Activated naive CD4-positive, alpha-beta T cell (primary cell): ENCODE measurements around the gene SELENOK.
"Not testable (repeated sequence)": the region's sequence is repeated elsewhere in the genome, so short reads cannot be mapped to it uniquely, and the experiment has no call there.

ENCODE experiments used
- DNase-seq, 4 experiments: peaks; one replicate each; lab custom pipeline; 2025; lab: John Stamatoyannopoulos, UW

SELENOK gene

DNA sequence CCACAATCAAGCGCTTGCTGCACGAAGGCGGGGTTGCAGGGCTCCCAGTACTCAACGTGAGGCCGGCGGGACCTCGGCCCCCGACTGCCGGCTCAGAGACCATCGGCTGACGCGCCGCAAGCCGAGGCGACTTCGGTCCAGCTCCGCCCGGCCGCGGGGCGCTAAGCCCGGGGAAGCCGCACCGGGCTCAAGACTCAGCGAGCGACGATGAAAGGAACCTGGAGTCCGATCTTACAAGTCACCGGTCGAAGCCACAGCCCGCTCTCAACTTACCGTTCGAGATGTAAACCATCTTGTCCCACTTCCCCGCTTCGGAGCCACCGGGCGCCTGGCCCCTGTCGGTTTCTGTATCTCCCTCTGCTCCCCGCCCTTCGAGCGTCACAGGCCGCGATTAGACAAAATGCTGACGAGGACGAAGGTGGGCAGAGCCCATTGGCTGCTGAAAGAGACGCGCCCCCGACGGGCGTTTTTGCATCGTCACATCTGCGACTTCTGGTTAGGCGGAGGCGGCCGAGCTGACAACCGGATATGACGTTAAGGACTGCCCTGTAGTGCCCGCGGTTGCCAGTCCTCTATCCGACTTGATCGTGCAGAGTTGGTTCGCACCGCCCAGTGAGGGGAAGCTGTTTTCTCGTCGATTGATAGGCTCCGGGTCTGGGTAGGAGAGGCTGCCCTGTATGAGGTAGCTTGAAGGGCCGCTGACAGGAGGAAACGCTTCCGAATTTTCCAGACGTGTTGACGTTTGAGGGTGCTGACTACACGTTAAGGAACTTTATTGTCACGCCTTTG, at the start of gene SELENOK:
TSS of gene SELENOK (minus strand) at position 363 of the 789 bp plus-strand sequence.
- DNase-seq, result peak; percentile 87 to 92 (median 91)

DNA sequence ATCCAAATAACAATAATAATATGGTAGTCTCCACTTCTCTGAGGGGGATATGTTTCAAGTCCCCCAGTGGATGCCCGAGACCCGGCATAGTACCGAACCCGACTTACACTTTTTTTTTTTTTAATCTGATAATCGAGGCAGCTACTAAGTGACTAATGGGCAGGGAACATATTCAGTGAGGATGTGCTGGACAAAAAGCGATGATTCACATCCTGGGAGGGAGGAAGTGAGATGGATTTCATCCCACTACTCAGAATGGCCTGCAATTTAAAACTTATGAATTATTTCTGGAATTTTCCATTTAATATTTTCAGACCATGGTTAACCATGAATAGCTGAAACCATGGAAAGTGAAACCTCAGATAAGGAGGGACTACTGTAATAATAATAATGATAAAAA, 49.5 kb upstream of the SELENOK start:
- DNase-seq, result no peak

DNA sequence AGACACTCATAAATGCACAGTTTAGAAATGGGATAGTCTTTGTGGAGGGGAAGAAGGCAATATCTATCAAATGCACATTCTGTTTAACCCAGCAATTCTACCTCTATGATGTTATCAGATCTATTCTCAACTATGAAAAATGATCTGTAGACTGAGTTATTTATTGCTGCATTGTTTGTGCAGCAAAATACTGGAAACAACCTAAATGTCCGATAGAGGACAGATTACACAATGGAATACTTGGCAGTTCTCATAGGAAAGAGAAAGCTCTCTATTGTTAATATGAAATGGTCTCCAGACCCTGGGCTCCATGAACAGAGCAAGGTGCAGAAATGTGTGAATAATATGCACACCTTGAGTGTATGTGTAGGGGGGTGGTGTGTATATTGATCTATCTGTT, 49.0 kb upstream of the SELENOK start:
- DNase-seq, result no peak

DNA sequence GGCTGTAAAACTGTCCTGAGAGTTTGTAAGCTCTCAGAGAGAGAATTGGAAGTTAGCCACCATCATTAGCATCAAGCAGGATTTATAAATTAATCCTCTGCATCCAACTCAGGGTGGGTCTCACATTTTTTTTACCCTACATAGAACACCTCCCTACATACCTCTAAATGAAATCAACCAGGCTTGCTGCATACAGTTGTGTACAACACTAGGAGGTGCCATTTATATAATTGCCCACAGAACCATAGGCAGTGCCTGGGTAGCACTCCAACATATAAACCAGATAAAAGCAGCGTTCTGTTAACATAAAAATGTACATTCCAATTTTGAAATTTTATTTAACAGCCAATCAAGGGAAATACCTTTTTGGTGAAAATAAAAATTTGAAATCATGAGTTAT, 48.2 kb upstream of the SELENOK start:
- no peak for DNase-seq

DNA sequence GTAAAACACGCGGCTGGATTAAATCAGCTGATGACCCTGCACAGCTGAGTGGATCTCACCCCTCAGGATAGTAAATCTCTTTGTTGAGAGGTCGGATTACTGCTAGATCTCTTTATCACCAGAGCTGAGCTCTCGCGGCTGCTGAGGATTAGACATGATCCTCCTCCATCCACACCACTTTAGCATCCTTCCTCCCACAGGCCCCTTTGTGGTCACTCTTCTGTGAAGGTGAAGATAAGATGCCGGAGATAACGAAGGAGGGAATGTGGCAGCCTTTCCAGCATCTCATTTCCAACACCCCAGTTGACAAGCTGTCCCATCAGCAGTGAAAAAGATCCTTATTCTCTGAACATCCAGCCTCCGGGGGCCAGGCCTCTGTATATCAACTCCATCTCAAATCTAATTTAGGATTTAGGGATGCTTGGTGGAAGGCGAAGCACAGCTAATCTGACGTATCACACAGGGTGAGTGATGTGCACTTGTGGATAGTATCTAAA, 47.5 kb upstream of the SELENOK start:
- no peak for DNase-seq

DNA sequence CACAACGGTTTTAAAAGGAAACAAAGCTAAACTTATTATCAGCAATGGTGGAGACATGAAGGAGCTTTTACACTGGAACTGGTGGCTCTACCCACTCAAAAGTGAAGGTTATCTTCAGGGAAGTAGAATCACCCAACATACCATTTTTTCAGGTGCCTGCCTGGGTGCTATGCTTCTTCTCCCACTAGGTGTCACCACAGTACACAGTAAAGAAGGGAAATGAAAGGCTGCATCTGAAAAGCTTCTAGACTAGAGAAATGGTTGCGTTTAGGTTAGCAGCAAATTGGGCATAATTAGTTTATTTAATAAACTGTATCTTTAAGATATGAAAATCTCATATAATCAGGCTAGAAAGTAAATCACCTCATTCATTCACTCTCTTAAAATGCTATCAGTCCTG, 47.0 kb upstream of the SELENOK start:
- no peak for DNase-seq

DNA sequence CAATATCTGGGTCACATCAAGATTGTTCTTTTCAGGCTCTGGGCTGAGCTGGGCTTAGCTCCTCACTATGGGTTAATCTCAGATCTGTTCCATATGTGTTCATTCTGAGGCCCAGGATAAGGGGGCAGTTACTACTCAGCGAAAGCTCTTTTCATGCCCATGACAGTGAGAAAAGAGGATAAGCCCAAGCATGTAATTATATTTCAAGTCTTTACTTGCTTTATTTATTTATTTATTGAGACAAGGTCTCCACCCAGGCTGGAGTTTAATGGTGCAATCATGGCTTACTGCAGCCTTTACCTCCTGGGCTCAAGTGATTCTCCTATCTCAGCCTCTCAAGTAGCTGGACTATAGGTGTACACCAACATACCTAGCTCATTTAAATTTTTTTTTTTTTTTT, 44.7 kb upstream of the SELENOK start:
- no peak for DNase-seq

DNA sequence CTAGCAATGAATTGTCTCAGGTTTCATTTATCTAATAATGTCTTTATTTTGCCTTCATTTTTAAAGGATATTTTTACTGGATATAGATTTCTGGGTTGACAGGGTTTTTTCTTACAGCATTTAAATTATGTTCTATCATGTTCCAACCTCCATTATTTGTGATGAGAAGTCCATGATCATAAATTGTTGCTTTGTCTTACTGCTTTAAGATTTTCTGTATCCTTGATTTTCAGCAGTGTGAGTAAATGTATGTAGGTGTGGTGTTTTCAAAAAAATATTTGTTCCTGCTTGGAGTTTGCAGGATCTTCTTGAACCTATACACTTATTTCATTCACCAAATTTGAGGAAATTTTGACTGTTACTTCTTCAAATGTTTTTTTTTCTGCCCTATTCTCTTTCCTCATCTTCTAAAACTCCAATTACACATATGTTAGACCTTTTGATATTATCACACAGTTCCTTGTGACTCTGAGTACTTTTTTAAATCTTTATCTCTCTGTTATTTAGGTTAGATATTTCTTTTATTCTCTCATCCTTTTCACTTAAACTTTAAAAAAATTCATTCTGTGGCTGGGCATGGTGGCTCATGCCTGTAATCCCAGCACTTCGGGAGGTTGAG, 43.7 kb upstream of the SELENOK start:
- no peak for DNase-seq

DNA sequence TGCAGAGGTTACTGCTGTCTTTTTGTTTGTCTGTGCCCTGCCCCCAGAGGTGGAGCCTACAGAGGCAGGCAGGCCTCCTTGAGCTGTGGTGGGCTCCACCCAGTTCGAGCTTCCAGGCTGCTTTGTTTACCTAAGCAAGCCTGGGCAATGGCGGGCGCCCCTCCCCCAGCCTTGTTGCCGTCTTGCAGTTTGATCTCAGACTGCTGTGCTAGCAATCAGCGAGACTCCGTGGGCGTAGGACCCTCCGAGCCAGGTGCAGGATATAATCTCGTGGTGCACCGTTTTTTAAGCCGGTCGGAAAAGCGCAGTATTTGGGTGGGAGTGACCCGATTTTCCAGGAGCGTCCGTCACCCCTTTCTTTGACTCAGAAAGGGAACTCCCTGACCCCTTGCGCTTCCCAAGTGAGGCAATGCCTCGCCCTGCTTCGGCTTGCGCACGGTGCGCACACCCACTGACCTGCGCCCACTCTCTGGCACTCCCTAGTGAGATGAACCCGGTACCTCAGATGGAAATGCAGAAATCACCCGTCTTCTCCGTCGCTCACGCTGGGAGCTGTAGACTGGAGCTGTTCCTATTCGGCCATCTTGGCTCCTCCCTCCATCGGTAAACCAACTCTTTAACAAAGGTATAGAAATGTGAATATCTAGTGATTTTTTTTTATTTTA, 35.7 kb upstream of the SELENOK start:
- DNase-seq, result not testable (repeated sequence)

DNA sequence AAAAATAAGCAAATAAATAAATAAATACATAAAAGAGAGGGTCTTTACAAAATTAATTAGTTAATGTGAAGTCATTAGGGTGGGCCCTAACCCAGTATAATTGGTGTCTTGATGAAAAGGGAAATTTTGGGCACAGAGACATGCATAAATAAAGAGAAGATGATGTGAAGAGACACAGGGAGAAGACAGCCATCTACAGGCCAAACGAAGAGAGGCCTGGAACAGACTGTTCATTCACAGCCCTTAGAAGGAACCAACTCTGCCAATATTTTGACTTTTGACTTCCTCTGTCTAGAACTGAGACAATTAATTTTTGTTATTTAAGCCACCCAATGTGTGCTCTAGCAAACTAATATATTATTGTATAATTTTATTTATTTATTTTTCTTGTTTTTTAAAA, 29.6 kb upstream of the SELENOK start:
- no peak for DNase-seq

DNA sequence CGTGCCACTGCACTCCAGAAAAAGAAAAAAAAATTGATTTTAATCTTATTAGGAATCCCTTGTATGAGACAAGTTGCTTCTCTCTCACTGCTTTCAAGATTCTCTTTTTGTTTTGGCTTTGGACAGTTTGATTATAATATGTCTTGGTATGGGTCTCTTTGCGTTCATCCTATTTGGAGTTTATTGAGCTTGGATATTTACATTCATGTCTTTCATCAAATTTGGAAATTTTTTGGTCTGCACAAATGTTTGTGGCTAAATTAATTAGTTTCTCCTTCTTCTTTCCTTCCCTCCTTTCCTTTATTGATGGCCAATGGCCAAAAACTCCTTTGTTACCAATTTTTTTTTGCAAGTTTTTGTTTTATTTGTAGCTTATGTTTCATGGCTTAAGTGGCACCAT, 28.1 kb upstream of the SELENOK start:
- DNase-seq, result no peak

DNA sequence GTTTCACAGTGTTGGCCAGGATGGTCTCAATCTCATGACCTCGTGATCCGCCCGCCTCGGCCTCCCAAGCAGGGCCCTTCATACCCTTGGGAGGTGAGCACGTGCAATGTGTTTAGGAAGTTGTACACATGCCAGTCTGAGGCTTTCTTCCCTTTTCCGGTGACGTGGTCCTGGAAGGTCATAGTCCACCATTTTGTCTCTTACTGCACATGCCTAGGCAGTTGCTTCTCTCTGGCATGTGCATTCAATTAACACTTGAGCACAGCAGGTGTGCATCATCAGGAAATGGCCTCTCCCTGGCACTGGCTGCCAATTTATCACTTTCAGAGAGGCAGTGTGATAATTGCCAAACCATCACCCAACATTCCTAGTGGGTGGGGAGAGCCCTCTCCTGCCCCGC, 21.7 kb upstream of the SELENOK start:
- no peak for DNase-seq

DNA sequence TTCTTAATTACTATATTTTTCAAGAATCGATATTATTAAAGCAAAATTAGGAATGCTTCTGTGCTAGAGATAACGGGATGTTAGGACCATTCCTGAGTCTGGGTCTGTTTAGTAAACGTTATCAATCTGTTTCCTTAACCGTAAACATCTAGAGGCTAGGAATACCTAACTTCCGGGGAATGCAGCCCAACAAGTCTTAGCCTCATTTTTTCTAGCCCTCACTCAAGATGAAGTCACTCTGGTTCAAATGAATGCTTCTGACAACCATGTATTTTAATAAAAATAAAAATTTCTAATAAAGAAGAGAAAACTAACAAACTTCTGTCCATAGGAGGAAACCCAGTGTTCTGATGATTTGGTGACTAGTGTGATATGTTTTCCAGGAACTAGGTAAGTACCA, 11.1 kb upstream of the SELENOK start:
- DNase-seq, result no peak

DNA sequence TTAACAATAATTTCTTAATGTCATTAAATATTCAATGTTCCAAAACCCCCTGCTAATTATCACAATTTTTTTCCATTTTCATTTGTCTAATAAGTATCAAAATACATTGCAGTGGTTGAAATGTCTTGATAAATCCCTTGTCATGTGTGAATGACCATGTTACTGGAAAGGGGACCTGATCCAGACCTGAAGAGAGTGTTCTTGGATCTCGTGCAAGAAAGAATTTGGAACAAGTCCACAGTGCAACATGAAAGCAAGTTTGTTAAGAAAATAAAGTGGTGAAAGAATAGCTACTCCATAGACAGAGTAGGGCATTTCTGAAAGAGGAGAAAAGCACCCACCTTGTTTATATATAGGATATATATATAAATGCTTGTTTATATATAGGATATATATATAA, 10.4 kb upstream of the SELENOK start:
- no peak for DNase-seq

DNA sequence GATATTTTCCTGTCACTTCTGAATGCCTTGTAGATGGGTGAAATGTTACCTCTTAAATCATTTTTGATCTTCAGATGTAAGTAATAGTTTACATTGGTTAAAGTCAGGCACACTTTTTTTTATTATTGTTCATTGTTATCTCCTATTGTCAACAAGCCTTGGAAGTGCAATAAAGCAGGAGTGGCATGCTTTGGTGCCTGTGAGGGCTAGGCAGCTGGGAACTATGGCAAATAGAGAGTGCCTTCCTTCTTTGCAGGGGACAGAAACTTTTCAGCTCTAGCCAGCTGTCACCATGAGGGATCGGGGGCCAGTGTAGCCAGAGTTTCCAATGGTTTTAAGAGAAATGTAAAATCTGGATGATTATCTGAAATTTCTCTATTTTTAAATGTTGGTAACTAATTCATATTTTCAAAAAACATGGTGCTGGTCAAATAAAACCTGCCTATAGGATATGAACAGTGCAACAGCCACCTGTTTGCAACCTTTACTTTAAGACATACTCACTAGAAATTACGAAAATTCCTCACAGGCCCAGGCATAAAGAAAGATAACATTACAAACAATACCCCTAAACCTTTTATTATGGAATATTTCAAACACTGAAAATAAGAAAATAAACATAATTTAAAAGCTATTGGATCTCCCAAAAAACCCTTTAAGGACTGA, 9.1 kb upstream of the SELENOK start:
- no peak for DNase-seq

DNA sequence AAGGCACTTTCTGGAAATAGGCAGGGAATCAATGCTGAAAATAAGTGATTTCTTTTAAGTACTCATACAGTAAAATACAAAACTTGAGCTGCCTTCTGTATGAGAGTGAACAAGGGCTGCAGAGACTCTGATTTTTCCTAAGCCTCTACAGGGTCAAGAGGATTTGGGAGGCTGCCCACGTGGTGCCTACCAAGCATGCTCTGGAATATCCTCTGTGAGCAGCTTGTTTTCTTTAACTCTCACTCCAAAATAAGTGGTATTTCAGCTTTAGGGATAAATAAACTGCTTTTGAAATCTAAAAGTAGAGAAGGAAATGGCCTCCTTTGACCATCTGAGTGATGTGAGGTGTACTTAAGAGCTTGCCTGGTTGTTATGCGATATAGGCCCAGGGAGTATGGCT, 8.1 kb upstream of the SELENOK start:
- no peak for DNase-seq

DNA sequence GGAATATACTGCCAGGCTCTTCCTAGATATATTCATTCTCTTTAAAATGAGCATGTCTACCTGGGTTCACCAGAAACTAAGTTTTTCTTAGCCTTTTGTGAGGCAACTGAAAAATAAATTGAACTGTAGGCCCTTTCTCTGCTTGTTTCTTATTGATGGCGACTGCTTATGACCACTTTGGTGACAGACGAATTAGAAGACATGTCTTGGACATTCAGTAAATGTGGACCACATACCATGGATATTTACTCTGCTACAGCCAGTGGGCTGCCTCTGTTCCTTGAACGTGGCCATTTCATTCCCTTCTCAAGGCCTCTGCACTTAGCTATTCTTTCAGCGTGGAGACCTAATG, 603 bp upstream of the SELENOK start:
- DNase-seq, result no peak

DNA sequence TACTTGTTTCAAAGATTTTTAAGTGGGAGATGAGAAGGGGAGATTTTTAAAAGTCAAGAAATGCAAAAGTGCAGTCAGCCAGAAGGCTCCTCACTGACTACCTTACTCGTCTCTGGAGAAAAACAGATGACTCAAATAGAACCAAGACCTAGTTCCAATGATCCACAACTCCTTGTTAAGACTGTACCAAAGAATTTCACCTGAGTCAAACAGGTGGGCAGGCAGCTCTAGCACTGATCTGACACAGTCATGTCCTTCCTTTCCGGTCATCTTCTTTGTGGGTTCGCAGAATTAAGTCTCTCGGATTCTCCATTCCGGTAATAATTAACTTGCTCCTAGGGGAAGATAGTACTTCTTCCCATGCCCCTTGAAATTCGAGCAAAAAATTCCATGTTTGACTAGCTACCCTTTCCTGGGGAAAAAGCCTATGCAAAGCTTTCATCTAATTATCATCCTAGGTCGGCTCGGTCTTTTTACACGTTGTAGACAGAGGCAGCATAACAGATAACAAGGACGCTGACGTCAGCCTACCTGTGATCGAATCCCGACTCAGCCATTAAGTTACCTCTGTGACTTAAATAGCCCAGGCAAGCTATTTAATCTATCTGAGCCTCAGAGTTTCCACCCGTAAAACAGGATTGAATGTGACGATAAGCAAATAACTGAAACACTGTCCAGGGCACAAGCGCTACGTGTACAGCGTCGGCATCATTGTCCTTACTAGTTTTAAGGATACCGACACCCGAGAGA, 758 bp downstream of the SELENOK start:
- DNase-seq, result peak in 1 of 4 experiments; percentile 5

DNA sequence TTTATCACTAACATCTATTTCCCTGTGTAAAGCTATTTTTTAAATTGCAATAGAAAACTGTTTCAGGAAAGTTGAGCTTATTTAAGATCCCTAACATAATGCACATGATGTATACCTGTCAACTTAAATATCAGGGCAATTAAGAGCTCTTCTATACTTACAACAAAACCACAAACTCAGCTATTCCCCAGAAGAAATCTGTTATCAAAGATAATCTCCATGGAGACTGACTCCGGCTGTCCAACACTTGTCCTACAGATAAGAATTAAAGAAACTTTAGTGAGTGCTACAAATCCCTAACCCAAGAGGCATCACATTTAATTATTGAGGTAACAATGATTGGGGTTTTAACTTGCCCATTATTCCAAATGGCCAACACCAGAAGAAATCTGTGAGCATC, 3.4 kb downstream of the SELENOK start:
- DNase-seq, result no peak

DNA sequence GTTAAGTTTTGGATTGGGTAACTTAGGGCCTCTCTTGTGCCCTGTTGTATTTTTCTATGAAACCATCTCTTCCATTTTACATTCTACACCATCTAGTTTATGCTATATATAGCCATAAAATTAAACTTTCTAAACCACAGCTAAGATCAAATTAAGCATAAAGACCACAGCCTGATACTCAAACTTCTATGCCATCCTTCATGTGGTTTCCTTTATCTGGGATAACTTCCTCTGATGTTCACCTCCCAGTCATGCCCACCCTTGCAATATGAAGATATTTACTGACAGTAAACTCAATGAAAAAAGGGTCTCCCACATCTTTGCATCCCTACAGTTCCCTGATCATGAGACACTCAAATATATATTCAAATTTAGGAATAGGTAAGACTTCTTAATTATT, 4.2 kb downstream of the SELENOK start:
- no peak for DNase-seq

DNA sequence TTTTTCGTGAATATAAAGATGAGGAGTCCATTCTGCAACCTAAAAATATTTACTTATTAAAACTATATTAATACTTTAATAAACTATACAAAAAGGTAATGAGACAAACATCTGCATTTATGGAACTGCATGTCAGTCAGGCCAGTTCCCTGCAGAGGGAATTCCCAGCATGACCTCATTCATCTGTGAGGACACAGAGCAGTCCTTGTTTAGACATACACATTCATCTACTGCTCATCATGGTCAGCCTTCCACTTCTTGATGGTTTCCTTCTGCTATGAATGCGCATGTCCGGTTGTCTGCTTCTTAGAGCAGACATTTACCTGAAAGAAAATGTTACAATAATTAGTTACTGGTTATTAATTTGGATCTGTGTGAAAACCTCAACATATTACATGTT, 6.4 kb downstream of the SELENOK start:
- DNase-seq, result no peak

DNA sequence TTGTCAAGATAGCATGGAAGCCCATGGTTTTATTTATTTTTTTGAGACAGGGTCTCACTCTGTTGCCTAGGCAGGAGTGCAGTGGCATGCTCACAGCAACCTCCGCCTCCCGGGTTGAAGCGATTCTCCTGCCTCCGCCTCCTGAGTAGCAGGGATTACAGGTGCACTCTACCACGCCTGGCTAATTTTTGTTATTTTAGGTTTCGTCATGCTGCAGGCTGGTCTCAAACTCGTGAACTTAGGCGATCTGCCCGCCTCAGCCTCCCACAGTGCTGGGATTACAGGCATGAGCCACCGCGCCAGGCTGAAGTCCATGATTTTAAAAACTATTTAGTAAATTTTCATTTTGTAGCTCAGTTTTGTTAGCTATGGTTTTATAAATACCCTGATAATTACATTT, 7.0 kb downstream of the SELENOK start:
- no peak for DNase-seq
